Spleen (tissue), 7 donors: Measurements from ENCODE around the gene ARHGAP21.
A peak's percentile ranks its signal among the peaks of the same experiment; 100 is the strongest.

ENCODE experiments used
- POLR2A ChIP-seq, 3 donors: fragments of 450-650 bp; IDR thresholded peaks; one replicate each; pipeline ENCODE4 v1.5.1; 2017; ENCODE audit warnings: antibody characterized with exemption in 3 of 3, mild to moderate bottlenecking in 1 of 3
- TF ChIP-seq, protein P1 (sequence below), 11 experiments: fragments of 200-600 bp in 7 of 11; fragments of 450-650 bp in 4 of 11; sonication (generic) in 4 of 11; IDR thresholded peaks in 8 of 11; conservative IDR thresholded peaks in 3 of 11; 1 replicate in 7 of 11; 2 replicates in 4 of 11; pipeline versions ENCODE4 v1.4.0 to v1.8.0; 2016 to 2021; ENCODE audit warnings: antibody characterized with exemption in 11 of 11, inconsistent platforms in 4 of 11, mild to moderate bottlenecking in 1 of 11
- donor health status: DM: no; HTN: no; CAD: no; lungs with moderate emphysema.
- donor health status: DM: no; HTN: no; CAD: no.
- donor health status: DM: no; HTN: no; CAD: no.

DNA sequence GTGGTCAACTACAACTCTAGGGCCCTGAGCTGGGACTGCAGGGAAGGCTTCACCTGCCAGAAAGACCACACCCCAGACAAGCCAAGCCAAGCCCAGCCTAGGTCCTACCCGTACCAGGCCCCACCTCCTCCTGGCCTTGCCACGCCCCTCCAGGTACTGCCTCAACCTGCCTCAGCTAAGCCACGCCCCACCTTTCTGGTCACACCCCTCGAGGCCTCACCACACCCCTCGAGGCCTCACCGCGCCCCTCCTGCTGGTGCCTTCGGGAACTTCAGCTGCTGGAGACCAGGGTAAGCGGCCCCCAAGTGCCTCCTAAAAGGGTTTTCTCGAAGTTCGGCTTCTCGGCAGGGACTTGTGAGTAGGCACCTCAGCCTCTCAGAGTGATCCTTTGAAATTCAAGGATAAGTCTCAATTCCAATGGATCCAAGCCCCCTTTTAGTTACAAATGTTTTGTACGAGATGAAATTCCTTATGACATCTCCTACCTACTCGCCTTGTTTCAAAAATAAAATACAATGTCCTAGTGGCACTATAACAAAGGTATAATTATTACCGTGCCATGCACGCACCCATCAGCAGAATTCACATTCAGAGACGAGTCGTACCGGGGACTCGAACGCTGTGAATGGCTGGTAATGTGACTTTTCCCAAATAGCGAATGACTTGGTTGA lies 171.2 kb downstream of the ARHGAP21 start:
- TF ChIP-seq, protein P1, sequence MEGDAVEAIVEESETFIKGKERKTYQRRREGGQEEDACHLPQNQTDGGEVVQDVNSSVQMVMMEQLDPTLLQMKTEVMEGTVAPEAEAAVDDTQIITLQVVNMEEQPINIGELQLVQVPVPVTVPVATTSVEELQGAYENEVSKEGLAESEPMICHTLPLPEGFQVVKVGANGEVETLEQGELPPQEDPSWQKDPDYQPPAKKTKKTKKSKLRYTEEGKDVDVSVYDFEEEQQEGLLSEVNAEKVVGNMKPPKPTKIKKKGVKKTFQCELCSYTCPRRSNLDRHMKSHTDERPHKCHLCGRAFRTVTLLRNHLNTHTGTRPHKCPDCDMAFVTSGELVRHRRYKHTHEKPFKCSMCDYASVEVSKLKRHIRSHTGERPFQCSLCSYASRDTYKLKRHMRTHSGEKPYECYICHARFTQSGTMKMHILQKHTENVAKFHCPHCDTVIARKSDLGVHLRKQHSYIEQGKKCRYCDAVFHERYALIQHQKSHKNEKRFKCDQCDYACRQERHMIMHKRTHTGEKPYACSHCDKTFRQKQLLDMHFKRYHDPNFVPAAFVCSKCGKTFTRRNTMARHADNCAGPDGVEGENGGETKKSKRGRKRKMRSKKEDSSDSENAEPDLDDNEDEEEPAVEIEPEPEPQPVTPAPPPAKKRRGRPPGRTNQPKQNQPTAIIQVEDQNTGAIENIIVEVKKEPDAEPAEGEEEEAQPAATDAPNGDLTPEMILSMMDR (IDR thresholded peaks at IDR 0.05 in 8 of 11, conservative IDR thresholded peaks at IDR 0.05 in 3 of 11) = peak in 1 of 11 experiments; percentile 16
- TF ChIP-seq POLR2A (IDR thresholded peaks at IDR 0.05) = no peak
